RWPE1 (cell line): ENCODE measurements around the gene ALDOA.

ENCODE experiments used
- CTCF ChIA-PET: fragments of 350-600 bp; sonication (Branson Sonifier 250); formaldehyde crosslinking; extraction: SDS; loops from one replicate; lab custom pipeline; 2021; lab: Yijun Ruan, JAX
- POLR2A ChIA-PET: fragments of 400-600 bp; formaldehyde crosslinking; extraction: SDS; loops from one replicate; lab custom pipeline; 2020; ENCODE audit warnings: antibody characterized with exemption; ENCODE audit not compliant: low non-redundant PET; lab: Yijun Ruan, JAX
- DNase-seq: peaks from one replicate; pipeline ENCODE4 v3.0.0; 2012; ENCODE audit warnings: low spot score
- H3K27ac ChIP-seq: fragments of 450-650 bp; 2 replicates; pipeline ENCODE4 v1.5.1; 2017
- TF ChIP-seq, protein P1 (sequence below): fragments of 450-650 bp; conservative IDR thresholded peaks from 2 replicates; pipeline ENCODE4 v1.5.1; 2017; ENCODE audit warnings: low read depth, mild to moderate bottlenecking

The ALDOA gene

DNA sequence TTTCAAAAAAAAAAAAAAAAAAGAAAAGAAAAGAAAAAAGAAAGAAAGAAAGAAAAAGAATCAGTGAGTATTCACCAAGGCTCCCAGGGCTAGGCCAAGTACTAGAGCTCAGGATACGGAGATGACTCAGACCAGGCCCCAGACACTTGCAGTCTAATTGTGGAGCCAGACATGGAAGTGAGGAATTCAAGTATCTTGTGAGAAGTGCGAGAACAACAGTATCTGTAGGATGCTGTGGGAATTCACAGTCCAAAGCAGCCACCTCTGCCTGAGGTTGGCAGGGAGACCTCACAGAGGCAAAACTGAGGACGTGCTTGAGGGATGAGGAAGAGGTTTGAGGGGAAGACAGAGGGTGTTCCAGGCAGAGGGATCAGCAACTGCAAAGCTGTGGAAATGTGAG lies 14.0 kb upstream of the ALDOA start:
- ChIA-PET CTCF (no interaction called here), POLR2A (interaction anchor here (0.6 kb wide), 2 partner anchors 30 to 212 kb away, joined by 3 to 6 read pairs; no protein-coding TSS in a partner anchor)
- peak overlapping the region; percentile 90 for H3K27ac ChIP-seq
- peak; percentile 52 for DNase-seq
- TF ChIP-seq, protein P1, sequence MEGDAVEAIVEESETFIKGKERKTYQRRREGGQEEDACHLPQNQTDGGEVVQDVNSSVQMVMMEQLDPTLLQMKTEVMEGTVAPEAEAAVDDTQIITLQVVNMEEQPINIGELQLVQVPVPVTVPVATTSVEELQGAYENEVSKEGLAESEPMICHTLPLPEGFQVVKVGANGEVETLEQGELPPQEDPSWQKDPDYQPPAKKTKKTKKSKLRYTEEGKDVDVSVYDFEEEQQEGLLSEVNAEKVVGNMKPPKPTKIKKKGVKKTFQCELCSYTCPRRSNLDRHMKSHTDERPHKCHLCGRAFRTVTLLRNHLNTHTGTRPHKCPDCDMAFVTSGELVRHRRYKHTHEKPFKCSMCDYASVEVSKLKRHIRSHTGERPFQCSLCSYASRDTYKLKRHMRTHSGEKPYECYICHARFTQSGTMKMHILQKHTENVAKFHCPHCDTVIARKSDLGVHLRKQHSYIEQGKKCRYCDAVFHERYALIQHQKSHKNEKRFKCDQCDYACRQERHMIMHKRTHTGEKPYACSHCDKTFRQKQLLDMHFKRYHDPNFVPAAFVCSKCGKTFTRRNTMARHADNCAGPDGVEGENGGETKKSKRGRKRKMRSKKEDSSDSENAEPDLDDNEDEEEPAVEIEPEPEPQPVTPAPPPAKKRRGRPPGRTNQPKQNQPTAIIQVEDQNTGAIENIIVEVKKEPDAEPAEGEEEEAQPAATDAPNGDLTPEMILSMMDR, result no peak

DNA sequence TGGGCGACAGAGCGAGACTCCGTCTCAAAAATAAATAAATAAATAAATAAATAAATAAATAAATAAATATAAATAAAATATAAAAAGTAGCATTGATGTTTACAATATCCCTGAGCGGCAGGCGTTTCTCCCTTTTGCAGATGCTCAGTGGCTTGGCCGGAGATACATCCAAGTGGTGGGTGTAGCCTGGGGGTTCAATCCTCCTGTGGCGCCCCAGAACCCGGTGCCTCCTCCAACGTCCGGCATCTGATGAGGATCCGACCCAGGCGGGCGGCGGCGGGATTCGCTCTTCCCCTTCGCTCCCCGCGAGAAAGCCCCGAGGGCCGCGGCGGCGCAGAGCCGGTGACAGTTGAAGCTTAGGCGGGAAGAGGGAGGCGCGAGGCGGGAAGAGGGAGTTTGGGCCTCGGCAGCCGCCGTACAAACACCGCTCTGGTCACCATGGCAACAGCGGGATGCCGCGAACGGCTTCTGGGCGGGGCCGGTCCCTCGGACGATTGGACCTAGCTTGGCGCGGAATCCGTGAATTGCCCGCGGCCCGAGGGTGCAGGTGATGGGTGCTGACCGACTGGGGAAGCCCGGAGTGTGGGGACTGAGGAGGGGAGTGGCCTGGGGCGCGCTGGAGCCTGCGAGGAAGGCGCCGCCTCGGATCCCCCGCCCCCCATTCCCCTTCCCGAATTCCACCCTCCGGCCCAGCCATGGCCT lies 12.7 kb upstream of the ALDOA start:
- ChIA-PET CTCF (interaction anchor here (0.7 to 0.9 kb wide), 2 partner anchors 20 to 22 kb away, joined by 4 read pairs; partner anchors contain the start of gene TLCD3B), POLR2A (interaction anchor here (0.5 to 2.1 kb wide), 2 partner anchors 14 to 21 kb away, joined by 8 read pairs; no protein-coding TSS in a partner anchor)
- peak; percentile 95 for DNase-seq
- TF ChIP-seq, protein P1, result no peak
- peak overlapping the region; percentile 90 for H3K27ac ChIP-seq

- DNase-seq, result peak; percentile 70
- ChIA-PET CTCF (interaction anchor here (0.7 to 0.9 kb wide), 2 partner anchors 21 to 22 kb away, joined by 4 read pairs; partner anchors contain the start of gene TLCD3B), POLR2A (interaction anchor here (0.5 to 2.1 kb wide), 2 partner anchors 14 to 21 kb away, joined by 8 read pairs; no protein-coding TSS in a partner anchor)
- H3K27ac ChIP-seq, result peak overlapping the region; percentile 90
- TF ChIP-seq, protein P1, result no peak
Measured at GRCh38 chr16:30053376-30054015, 12.1 kb upstream of the ALDOA start.

DNA sequence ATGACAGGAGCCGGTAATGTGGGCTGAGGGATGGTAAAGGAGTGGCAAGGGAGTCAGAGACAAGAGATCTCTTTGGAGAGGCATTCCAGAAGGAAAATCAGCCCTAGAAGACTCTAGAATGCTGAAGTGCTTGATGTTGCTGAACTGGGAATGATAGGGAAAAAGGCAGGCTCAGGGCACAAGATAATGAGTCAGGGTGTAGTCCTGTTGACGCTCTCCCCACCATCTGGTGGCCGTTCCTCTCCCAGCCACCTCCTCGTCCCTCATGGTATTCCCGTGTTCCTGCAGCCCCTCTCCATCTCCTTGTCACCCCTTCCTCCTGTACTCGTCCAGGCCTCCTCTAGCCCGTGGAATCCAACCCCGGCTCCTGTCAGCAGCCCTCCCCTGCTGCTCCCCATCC lies 11.1 kb upstream of the ALDOA start:
- no peak for DNase-seq
- peak overlapping the region; percentile 90 for H3K27ac ChIP-seq
- POLR2A ChIA-PET, result interaction anchor here (0.5 to 2.1 kb wide), 3 partner anchors 10 to 27 kb away, joined by 4 to 8 read pairs (median 5); no protein-coding TSS in a partner anchor
- TF ChIP-seq, protein P1, result no peak
- CTCF ChIA-PET, result interaction anchor here (0.6 to 1.2 kb wide), 9 partner anchors 8 to 156 kb away, joined by 3 to 6 read pairs (median 3); partner anchors contain the start of gene ALDOA

DNA sequence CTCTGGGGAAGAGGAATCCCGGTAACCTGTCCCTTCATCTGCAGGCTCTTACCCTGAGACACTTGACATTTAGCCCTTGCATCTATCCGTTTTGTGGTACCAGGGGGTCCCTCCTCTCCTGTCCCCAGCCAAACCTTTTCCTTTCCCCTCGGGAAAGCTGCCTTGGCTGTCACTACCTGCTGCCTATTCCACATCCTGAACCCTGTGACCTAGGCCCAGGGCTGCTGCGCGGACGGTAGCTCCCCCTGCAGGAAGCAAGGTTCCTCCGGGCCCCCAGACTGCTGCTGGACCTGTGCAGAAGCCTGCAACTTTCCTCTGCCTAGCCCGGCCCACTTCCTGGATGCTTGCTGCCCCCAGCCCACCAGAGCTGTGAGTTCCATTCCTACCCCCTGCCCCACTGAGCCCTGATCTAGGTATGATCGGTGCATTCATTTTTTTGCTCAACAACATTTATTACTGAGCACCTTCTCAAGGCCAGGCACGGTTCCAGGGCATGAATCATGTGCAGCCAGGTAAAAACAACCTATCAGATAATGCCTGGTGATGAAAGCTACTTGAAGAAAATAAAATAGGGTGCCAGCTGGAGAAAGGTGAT lies 10.5 kb upstream of the ALDOA start:
- peak overlapping the region; percentile 90 for H3K27ac ChIP-seq
- ChIA-PET CTCF (interaction anchor here (0.6 to 1.3 kb wide), 11 partner anchors 8 to 156 kb away, joined by 3 to 13 read pairs (median 3); partner anchors contain the start of genes ALDOA and TBX6), POLR2A (interaction anchor here (0.5 to 0.7 kb wide), 3 partner anchors 10 to 531 kb away, joined by 4 to 5 read pairs (median 4); no protein-coding TSS in a partner anchor)
- DNase-seq, result peak; percentile 78
- TF ChIP-seq, protein P1, result peak; percentile 55
